ENCODE measurements around the gene ACOXL.
"Not testable (repeated sequence)": the region's sequence is repeated elsewhere in the genome, so short reads cannot be mapped to it uniquely, and the experiment has no call there.

The ACOXL gene

DNA sequence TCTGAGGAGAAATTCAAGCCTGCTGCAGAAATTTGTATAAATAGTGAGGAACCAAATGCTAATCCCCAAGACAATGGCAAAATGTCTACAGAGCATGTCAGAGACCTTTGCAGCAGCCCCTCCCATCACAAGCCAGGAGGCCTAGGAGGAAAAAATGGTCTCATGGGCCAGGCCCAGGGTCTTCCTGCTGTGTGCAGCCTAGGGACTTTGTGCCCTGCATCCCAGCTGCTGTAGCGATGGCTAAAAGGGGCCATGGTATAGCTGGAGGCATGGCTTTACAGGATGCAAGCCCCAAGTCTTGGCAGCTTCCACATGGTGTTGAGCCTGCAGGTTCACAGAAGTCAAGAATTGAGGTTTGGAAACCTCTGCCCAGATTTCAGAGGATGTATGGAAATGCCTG is 197.2 kb downstream of the ACOXL start:
- no peak for FAIRE-seq

DNA sequence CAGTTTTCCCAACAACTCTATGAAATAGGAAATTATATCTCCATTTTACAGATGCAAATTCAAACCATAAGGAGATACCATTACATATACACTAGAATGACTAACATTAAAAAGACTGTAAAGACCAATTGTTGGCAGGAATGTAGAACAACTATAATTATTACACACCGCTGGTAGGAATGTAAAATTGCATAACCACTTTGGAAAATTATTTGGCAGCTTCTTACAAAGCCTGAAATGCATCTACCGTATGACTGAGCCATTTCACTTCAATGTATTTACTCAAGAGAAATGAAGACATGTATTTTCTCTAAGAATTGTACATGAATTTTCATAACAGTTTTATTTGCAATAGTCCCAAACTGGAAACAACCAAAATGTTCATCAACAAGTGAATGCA is 199.3 kb downstream of the ACOXL start:
- no peak for FAIRE-seq

DNA sequence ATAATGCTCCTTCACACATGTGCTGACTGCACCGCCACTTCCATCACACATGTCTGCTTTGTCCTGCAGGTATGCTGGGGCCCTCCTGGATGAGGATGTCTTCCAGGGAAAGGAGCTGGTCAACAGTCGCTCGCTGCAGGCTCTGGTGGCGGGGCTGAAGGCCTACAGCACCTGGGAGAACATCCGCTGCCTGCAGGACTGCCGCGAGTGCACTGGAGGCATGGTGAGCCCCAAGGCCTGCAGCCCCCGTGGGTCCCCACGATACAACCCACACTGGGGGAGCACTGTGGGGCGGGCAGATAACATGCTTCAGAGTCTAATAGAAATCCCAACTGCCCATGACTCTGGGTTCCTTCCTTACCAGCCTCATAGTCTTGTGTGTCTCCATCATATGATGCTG is 201.0 kb downstream of the ACOXL start:
- FAIRE-seq = no peak

DNA sequence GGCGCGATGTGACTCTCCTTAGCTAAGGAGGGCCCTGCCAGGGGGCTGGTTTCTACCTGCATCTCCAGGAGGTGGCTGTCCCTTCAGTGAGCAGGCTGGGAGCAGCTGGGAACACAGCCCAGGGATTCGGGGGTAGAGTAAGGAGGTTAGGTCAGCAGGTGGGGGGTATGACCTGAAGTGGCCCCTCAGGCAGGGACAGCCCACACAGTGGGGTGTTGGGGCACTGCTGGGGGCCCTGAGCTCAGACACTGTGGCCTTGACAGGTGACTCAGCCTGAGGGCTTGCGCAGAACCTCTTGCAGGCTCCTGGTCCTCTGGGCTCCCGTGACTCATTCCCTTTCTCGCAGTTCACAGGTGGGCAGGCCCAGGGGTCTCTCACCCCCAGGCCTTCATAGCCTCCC is 202.6 kb downstream of the ACOXL start:
- no peak for FAIRE-seq

DNA sequence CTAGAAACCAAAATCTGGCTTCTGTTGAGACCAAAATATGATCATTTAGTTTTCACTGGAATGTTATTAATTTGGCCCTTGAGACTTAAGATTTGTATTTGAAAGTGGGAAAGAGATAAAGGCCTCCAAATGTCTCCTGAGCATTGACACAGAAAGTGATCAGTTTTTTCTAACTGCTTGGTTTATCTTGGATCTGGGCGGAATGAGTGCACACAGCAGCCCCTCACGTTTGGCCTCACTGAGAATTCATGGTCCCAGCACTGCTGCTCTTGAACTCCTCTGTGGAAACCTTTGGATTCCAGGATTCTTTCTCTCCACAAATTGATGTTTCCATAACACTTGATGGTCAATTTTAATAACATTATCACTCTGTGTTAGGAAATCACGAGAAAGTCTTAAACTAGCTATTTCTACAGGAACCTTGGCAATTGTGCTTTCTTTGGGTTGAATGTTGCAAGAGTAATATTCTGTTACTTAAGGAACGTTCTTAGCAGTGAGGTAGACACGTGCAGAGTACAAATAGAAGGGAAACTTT is 208.1 kb downstream of the ACOXL start:
- no peak for FAIRE-seq

DNA sequence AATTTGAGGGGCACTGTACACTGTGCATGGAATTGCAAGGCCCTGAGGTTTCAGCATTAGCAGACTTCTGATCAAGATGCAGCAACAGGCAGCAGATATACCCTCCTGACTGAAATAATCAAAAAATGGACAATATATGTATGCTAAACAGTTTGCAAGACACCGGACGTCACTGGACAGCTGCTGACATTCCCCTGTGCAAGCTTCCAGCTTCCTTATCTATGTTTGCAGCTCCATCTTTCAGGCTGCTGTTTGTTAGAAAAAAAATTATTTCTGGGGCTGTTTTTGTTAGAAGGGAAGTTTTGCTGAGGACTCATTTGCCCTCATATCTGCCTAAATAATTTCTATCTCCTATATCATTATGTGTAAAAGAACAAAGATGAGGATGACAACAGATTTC is 208.9 kb downstream of the ACOXL start:
- no peak for FAIRE-seq

DNA sequence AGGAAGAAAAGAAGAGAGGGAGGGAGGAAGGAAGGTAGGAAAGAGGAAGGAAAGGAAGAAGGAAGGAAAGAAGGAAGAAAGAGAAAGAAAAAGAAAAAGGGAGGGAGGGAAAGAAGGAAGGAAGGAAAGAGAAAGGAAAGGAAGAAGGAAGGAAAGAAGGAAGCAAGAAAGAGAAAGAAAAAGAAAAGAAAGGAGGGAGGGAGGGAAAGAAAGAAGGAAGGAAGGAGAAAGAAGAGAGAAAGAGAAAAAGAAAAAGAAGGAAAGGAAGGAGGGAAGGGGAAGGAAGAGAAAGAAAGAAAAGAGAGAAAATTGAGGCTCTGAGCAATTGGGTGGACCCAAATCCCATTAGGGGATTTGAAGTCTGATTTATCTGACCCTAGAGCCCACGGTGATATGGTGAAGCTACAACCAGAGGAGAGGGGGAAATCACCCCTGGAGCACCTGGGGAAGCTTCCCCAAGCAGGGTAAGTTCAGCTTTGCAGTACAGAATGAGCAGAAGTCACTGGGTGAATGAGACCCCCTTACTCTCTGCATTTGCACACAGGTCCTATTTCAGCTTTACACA is 210.8 kb downstream of the ACOXL start:
- no peak for FAIRE-seq

DNA sequence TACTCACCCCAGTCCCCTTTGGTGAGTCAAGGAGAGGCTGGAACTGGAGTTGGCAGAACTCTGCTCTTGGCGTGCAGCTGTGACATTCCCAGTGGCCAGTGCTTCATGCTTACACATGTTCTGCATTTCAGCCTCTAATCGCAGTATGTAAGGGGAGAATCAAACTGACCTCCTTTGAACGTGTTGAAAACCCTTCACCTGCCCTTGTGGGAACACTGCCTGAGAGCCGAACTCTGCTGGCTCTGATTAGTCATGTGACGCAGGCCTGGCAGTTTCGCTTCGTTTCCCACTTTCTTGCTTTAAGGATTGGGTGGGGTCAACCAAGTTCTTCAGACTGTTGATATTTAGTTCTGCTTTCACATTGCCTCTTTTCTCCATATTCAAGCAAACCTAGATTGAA is 214.5 kb downstream of the ACOXL start:
- no peak for FAIRE-seq

DNA sequence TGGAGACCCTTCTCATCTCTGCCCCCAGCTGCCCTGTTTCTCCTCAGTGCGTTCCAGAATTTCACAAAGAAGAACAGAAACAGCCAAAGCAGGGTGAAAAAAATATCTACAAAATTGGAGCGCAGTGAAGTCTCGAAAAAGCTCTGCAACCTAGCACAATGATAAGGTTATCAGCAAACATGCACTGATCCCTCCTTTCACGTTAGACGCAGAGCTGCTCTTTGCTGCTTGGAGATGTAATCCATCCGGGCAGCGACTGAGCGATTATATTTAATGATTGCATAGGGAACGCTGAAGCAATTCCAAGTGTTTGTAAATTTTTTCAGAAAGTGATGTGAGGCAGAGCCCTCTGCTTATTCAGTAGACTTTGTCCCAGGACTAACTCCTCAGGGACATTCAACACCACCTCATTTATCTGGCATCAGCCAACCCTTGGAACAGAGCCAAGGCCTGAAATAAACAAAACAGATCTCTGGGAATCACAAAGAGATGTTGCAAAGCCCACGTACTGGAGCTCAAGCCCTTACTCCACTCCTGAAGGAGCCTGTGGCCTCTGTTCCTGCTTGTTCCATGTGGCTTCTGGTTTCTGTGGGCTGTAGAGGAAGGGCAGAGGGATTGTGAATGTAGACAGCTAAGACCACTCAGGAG is 215.8 kb downstream of the ACOXL start:
- no peak for FAIRE-seq

DNA sequence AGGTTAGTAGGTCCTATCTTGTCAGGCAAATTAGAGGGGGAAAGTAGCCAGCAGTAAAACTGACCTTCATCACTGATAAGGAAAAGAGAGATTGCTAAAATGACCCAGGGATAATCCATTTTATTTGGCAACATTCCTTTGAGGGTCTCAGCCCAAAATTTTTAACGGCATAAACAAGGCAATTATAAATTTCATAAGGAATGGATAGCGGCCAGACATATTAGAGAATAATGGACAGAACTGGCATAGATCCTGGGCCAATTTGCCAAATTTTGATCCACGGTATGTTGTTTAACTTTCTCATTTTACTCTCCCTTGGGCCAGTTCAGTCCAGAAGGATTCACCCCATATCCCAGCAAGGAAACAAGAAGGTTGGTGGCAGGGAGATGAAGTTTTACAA is 217.9 kb downstream of the ACOXL start:
- FAIRE-seq = no peak

DNA sequence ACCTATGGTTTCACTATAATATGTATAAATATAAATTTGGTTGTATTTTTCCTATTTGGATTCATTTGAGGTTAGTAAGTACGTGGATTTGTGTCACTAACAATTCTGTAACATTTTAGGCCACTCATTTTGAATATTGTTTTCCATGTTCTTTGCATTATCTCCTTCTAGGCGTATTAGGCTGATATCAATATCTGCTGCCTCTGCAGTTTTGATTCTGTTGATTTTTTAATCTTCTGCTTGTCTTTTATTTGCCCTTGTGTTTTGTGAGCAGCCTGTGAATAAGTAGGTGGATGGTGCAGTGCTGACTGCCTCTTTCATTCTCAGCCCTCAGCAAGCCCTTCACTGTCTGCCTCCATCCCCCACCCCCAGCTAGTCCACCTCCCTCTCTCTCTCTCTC is 222.7 kb downstream of the ACOXL start:
- FAIRE-seq = no peak

DNA sequence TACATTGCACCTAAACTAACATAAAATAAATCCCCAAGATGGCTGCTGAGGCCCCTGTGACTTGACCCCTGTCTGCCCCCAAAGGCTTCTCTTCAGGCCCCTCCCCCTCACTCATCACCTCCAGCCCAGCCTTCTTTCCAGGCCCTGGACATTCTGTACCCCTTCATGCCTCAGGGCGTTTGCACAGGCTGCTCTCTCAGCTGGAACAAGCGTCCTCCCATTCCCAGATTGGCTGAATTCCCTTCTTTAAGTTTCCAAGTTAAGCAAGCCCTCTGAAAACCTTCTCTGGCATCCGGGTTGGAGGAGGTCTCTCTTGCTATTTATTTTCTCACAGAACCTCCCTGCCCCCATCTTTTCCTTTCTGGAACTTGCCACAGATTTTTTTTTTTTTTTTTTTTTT is 223.2 kb downstream of the ACOXL start:
- FAIRE-seq = no peak

DNA sequence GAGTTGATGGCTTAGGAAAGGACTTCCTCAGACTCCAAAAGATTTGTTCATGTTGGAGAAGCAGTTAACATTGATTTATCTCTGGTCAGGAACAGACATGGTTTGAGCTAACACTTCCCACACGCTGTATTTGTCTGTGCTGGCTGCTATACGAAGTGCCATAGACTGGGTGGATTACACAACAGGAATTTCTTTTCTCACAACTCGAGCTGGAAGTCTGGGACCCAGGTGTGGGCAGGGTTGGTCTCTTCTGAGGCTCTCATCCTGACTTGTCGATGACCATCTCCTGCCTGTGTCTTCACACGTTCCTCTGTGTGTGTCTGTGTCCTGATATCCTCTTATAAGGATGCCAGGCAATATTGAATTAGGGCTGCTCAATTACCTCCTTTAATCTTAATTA is 224.9 kb downstream of the ACOXL start:
- no peak for FAIRE-seq

DNA sequence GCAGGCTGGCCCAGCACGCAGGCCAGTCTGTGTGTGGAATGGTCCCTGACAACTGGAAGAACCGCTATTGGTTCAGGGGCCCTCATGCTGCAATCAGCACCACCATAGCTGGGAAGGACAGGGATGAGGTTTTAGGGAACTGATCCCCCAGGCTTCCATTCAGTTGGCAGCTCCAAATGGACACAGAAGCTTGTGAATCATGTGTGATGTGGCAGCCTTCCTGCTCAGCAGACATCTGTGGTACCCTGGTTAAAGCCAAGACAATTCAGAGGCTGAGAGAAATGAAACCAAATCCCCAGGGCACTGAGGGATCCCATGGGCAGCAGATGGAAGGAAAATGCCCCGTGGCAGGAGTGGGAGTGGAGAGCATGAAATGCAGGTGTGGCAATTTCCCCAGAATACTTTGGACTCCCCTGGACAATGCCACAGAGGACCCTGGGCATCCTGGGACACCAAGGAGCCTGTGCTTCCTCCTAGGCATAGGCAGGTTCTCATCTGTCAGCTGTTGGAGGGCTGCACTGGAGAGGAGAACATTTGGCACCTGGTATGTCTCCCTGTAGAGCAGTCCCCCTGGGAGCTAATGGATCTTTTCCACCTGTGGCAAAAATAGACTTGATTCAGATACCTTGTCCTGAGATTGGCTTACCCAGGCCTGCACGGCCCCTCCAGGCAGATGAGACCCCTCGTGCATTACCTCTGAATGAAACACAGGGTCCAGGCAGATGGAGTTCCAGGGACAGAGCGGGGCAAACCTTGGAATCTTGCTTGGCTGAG is 226.2 kb downstream of the ACOXL start:
- no peak for FAIRE-seq

DNA sequence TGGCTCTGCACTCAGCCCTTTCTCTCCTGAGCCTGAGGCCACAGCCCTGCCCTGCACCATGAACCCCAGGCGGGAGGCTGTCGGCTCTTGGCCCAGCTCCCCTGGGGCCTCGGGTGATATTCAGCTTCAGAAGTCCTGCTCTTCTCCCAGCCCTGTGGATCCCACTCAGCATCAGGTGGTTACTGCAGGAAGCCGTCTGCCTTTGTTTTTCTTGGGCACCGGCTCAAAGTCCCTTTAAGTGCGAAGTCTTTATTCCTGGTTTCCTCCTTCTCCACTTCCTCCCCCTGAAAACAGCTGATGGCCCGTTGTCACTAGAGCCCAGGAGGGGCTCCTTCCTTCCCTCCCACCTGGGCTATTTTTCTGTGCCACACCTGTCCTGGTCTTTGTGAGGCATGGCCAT is 226.8 kb downstream of the ACOXL start:
- FAIRE-seq = no peak

DNA sequence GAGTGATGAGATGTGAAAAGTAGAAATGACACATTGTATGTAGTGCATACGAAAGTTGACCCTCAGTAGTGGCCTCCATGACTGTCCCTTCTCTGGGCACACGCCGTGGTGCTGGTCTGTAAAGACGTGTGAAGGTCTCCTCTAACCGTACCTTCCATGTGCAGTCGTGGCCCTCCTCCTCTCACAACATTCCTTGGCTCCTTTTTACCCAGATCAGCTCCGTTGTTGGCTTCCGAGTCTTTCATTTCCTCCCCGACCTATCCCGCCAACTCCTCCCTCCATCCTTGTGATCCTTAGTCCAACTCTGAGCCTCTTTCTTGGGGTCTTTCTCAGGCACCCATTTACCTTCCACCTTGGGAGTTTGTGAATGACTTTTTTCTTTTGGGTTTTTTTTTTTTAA is 227.9 kb downstream of the ACOXL start:
- no peak for FAIRE-seq

DNA sequence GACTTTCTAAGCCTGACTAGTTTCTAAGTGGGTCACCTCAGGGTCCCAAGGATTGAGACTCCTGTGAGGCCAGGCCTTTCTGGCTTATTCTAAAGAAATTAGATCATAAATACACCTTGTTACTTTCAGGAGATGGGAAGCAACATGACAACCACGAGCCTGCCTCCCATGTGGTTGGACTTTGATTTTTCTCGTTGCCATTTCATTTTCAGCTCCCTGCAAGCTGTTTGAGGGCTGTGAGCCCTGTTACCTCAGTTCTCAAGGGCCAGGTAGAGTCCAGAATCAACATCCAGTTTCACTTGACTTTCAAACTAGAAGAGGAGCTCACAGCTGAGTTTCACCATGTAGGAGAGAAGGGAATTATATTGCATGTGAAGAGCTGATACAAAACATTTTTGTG is 228.6 kb downstream of the ACOXL start:
- no peak for FAIRE-seq

DNA sequence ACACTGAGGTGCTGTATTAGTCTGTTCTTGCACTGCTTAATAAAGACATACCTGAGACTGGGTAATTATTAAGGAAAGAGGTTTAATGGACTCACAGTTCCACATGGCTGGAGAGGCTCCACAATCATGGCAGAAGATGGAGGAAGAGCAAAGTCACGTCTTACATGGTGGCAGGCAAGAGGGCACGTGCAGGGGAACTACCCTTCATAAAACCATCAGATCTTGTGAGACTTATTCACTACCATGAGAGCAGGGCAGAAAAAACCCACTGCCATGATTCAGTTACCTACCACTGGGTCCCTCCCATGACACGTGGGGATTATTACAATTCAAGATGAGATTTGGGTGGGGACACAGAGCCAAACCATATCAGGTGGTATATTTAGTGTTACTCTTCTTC is 229.3 kb downstream of the ACOXL start:
- FAIRE-seq = not testable (repeated sequence)

DNA sequence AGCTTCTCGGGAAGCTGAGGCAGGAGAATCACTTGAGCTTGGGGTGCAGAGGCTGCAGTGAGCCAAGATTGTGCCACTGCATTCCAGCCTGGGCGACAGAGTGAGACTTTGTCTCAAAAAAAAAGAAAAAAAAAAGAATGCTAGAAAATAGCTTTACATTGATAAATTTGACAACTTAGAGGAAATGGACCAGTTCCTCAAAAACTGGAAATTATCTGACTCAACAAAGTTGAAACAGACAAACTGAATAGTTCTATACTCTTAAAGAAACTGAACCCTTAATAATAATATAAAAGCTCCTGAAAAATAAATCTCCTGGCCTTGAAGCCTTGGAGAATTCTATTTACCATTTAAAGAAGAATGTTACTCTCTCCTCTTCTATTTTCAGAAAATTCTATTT is 237.3 kb downstream of the ACOXL start:
- FAIRE-seq = no peak

DNA sequence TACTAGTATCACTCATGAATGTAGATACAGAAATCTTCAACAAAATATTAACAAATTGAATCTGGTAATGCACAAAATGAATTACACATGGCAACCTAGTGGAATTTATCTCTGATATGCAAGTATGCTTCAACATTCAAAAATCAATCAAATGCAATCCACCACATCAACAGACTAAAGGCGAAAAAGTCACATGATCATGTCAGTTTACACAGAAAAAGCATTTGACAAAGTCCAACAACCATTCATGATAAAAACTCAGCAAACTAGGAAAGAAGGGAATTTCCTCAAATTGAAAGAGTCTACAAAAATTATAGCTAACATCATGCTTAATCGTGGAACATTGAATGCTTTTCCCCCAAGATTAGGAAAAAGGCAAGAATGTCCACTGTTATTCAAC is 237.8 kb downstream of the ACOXL start:
- no peak for FAIRE-seq

DNA sequence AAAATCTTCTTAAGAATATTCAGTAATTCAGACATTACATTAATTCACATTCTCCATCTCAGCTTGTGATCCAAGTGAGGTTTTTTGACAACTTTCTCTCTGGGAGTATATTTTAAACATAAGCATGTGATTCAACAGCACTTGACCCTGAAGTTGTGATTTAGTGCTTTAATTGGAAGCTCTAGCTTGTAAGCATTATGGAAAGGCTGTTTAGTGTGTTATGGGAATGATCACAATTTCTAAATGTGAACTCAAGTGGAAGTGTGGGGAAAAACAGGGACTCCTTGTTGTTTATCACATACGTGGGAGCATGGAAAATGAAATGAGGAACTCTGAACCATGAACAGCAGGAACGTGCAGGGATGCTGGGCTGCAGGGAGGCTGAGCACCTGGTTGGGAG is 239.4 kb downstream of the ACOXL start:
- FAIRE-seq = no peak

DNA sequence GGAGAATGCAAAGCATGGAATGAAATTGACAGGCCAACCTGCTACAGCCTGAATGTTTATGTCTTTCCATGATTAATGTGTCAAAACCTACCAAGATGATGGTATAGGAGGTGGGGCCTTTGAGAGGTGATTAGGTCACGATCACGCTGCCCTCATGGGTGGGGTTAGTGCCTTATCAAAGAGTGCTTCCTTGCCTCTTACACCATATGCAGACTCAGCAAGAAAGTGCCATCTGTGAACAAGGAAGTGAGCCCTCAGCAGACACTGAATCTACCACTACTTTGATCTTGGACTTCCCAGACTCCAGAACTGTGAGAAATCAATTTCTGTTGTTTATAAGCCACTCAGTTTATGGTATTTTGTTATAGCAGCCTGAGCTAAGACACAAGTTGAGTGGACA is 240.9 kb downstream of the ACOXL start:
- no peak for FAIRE-seq

DNA sequence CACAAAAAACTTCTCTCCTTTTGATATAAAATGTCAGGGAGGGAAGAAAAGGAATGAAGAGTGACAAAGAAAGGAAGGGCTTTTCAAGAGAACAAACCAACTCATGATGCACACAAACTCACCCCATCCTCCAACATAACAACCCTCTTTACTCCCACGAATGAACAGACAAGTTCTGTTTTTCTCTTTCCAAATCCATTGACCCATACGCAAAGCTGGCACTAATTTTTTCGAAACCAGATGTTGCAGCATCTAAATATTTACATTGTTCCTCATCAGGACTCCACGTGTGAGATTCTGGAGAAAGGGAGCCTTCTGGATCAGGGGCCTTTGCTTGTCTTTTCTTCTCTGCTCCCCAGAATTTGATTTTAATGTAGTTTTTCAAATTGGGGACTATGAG is 245.0 kb downstream of the ACOXL start:
- FAIRE-seq = peak; percentile 55

DNA sequence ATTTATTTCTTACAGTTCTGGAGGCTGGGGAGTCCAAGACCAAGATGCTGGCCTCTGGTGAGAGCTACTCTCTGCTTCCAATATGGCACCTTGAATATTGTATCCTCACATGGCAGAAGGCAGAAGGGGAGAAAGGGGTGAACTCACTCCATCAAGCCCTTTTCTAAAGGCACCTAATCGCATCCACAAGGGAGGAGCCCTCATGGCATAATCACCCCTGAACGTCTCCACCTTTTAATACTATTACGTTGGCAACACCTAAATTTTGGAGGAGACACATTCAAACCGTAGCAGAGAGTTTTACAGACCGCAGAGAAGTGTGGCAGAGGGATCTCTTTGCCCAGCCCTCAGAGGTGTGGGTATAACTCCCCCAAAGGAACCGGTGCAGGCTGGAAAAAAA is 245.8 kb downstream of the ACOXL start:
- FAIRE-seq = no peak
